CD4-positive, alpha-beta T cell treated with Interleukin-17A for 4 hours (primary cell): ENCODE data around the gene SERHL2.
"Not testable (repeated sequence)": the region's sequence is repeated elsewhere in the genome, so short reads cannot be mapped to it uniquely, and the experiment has no call there.

Experiments used
- DNase-seq: peaks from one replicate; pipeline ENCODE4 v3.0.0-alpha.2; 2020; ENCODE audit warnings: mixed read lengths

Gene SERHL2

GRCh38 chr22:42553475-42554361 lies at the start of gene SERHL2:
SERHL2 (plus strand) TSS chr22:42553956; CDS start chr22:42554021, 65 bp downstream.
- peak; percentile 90 for DNase-seq

- DNase-seq: not testable (repeated sequence)
Observed at GRCh38 chr22:42508327-42508974, 45.3 kb upstream of the SERHL2 start.

GRCh38 chr22:42508975-42509364 lies 44.8 kb upstream of the SERHL2 start:
- DNase-seq: not testable (repeated sequence)

GRCh38 chr22:42509548-42509947 lies 44.2 kb upstream of the SERHL2 start:
- no peak for DNase-seq

DNA sequence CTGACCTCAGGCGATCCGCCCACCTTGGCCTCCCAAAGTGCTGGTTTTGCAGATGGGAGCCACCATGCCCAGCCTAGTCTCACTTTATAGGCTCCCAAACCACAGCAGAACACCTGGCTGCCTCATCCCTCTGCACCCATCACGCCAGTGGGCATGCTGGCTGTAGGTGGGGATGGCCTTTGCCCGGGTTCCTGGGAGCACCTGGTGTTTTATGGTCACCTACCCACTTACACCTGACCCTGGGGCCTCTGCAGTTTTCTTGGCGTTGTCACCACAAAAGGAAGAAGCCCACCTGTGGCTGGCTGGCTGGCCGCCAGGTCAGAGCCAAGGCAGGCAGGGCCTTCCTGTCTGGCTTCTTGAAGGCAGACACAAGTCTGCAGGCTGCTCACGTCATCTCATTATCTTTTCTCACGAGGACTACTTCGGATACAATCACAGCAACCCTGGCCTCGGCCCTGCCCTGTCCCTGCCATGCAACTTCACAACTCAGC lies 42.3 kb upstream of the SERHL2 start:
- no peak for DNase-seq

DNA sequence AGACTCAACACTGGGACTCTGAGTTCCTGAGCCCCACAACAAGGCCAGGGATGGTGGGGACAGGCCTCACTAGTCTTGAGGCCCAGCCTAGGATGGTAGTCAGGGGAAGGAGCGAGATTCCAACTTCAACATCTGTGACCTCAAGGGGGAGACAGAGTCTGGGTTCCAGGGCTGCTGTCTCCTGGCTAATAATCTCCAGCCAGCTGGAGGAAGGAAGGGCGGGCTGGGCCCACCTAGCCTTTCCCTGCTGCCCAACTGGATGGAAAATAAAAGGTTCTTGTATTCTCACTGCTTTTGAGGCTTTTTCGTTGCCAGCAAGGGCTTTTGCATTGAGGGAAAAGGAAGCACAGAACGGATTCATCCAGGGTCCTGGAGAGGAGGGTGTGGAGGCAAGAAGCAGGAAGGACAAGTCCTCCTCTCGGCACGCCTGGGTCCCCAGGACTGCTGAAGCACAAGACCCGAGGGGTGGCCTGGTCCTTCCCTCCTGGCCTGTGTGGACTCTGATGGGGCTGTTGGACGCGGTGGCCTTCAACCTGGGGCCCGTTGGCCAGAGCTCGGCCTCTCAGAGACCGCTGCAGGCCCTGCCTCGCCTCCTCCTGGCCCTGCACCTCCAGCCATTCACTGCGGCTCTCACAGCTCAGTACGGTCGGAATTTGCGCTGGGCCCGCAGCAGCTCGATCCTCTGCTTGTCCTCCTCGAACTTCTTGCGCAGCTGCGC lies 41.3 kb upstream of the SERHL2 start:
- not testable (repeated sequence) for DNase-seq

- not testable (repeated sequence) for DNase-seq
Observed at GRCh38 chr22:42514331-42514730, 39.4 kb upstream of the SERHL2 start.

GRCh38 chr22:42515304-42515703 lies 38.5 kb upstream of the SERHL2 start:
- DNase-seq: not testable (repeated sequence)

- no peak for DNase-seq
Observed at GRCh38 chr22:42515896-42516295, 37.9 kb upstream of the SERHL2 start.

GRCh38 chr22:42517103-42517502 lies 36.7 kb upstream of the SERHL2 start:
- not testable (repeated sequence) for DNase-seq

DNA sequence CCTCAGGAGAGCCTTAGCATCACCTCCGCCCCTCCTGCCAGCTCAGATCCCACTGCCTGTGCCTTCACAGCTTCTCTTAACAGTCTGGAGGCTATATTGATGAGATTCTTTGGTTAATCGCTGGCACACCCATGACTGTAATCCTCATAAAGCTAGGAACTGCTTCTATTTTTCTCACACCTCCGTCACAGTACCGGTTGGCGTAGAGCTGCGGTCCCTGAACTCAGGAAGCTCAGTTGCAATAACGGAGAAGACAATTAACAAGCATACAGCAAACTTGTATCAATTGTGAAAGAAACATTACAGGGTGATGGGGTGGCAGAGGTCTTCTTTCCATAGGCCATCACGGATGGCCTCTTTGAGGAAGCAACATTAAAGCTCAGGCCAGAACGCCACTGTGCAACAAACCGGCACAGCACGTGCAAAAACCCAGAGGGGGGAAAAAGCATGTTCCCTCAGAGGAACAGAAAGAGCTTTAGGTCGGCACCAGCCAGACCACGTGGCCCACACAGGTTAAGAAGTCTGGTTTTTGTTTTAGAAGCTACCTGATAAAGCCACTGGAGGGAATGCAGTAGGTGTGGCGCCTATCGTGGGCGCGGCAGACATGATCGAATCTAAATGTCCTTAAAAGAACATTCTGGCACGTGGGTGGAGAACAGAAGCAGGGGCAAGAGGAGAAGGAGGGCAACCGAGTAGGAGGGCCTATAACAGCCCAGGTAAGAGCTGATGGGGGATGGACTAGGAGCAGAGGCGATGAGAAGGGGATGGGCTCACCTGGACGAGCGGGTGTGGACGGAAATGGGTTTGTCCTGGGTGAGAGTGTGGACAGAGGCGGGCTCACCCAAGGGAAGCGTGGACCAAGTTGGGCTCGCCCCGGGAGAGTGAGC lies 34.9 kb upstream of the SERHL2 start:
- DNase-seq: not testable (repeated sequence)

GRCh38 chr22:42519525-42520401 lies 34.0 kb upstream of the SERHL2 start, which contains the start of gene RRP7A:
RRP7A (minus strand) TSS chr22:42519796; CDS start chr22:42519786, 10 bp downstream.
- DNase-seq: peak; percentile 90

GRCh38 chr22:42521228-42521546 lies 32.6 kb upstream of the SERHL2 start:
- DNase-seq: no peak

DNA sequence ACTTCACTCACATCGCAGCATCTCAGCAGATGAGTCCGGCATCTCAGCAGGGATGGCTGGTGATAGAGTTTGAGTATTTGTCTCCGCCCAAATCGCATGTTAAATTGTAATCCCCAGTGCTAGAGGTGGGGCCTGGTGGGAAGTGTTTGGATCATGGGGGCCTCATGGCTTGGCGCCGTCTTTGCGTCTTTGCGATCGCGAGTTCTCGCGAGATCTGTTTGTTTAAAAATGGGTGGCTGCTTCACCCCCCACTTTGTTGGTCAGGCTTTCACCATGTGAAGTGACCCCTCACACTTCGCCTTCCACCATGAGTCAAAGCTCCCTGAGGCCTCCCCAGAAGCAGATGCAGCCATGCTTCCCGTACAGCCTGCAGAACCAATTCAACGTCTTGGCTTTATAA lies 31.2 kb upstream of the SERHL2 start:
- DNase-seq: no peak

- DNase-seq: no peak
Observed at GRCh38 chr22:42528591-42529307, 25.0 kb upstream of the SERHL2 start.

- not testable (repeated sequence) for DNase-seq
Observed at GRCh38 chr22:42529435-42529834, 24.3 kb upstream of the SERHL2 start.

DNA sequence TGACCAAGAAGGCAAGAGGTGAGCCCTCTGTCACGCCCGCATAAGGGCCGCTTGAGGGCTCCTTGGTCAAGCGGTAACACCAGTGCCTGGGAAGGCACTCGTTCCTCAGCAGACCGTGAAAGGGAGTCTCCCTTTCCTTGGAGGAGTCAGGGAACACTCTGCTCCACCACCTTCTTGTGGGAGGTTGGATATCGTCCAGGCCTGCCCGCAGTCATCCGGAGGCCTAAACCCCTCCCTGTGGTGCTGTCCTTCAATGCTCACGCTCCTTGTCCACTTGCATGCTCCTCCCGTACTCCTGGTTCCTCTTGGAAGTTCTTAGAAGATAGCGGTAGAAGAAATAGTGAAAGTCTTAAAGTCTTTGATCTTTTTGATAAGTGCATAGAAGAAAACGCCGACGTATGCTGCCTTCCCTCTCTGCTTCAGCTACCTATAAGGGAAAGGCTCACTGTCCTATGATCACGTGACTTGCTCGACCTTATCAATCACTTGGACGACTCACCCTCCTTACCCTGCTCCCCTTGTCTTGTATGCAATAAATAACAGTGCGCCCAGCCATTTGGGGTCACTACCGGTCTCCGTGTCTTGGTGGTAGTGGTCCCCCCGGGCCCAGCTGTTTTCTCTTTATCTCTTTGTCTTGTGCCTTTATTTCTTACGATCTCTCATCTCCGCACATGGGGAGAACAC lies 22.2 kb upstream of the SERHL2 start:
- DNase-seq: not testable (repeated sequence)

DNA sequence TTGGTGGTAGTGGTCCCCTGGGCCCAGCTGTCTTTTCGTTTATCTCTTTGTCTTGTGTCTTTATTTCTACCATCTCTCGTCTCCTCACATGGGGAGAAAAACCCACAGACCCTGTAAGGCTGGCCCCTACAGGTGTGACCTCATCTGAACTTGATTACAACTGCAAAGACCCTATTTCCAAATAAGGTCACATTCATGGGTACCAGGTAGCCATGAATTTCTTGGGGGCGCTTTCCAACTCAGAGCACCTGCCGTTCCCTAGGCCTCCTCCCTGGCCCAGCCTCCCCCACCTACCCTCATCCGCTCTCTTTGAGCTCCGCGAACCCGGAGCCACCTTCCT lies 20.1 kb upstream of the SERHL2 start:
- no peak for DNase-seq

GRCh38 chr22:42535082-42535731 lies 18.5 kb upstream of the SERHL2 start:
- DNase-seq: not testable (repeated sequence)
